ENCODE measurements around the gene GCN1.
"Not testable (repeated sequence)": the region's sequence is repeated elsewhere in the genome, so short reads cannot be mapped to it uniquely, and the experiment has no call there.

The GCN1 gene

GRCh38 chr12:120194534-120195395 lies at the start of gene GCN1:
TSS of gene GCN1 (minus strand) at chr12:120194715. CDS start at chr12:120194697, 18 bp downstream.
- DNase-seq = peak; percentile 57

GRCh38 chr12:120242971-120243699 lies 48.6 kb upstream of the GCN1 start:
- DNase-seq = no peak

GRCh38 chr12:120242275-120242799 lies 47.8 kb upstream of the GCN1 start:
- no peak for DNase-seq

GRCh38 chr12:120241561-120242274 lies 47.2 kb upstream of the GCN1 start:
- no peak for DNase-seq

- no peak for DNase-seq
These were observed 45.9 kb upstream of the GCN1 start for GRCh38 chr12:120240495-120240833.

- DNase-seq = no peak
These were observed 45.4 kb upstream of the GCN1 start for GRCh38 chr12:120239776-120240494.

- DNase-seq = no peak
These were observed 44.4 kb upstream of the GCN1 start for GRCh38 chr12:120238839-120239445.

GRCh38 chr12:120238217-120238616 lies 43.7 kb upstream of the GCN1 start:
- DNase-seq = no peak

- DNase-seq = no peak
These were observed 43.1 kb upstream of the GCN1 start for GRCh38 chr12:120237360-120238171.

GRCh38 chr12:120236809-120237208 lies 42.3 kb upstream of the GCN1 start:
- not testable (repeated sequence) for DNase-seq

- DNase-seq = no peak
These were observed 41.1 kb upstream of the GCN1 start for GRCh38 chr12:120235369-120236323.

GRCh38 chr12:120234643-120235368 lies 40.3 kb upstream of the GCN1 start:
- no peak for DNase-seq

- DNase-seq = no peak
These were observed 36.9 kb upstream of the GCN1 start for GRCh38 chr12:120231316-120232011.

GRCh38 chr12:120230974-120231315 lies 36.4 kb upstream of the GCN1 start:
- no peak for DNase-seq

GRCh38 chr12:120230326-120230973 lies 35.9 kb upstream of the GCN1 start:
- no peak for DNase-seq

- DNase-seq = no peak
These were observed 35.2 kb upstream of the GCN1 start for GRCh38 chr12:120229487-120230325.

GRCh38 chr12:120229071-120229486 lies 34.6 kb upstream of the GCN1 start:
- DNase-seq = no peak
